22Rv1 (cell line): ENCODE measurements around the gene STARD6.

ENCODE experiments used
- H3K27ac ChIP-seq: fragments of 450-650 bp; 2 replicates; pipeline ENCODE4 v1.5.1; 2017
- CTCF ChIP-seq: fragments of 450-650 bp; IDR thresholded peaks from 2 replicates; pipeline ENCODE4 v1.5.1; 2017; ENCODE audit warnings: mild to moderate bottlenecking
- ZFX ChIP-seq: fragments of 450-650 bp; IDR thresholded peaks from 2 replicates; pipeline ENCODE4 v1.6.1; 2017; ENCODE audit warnings: antibody characterized with exemption, borderline replicate concordance

STARD6 gene

GRCh38 chr18:54357660-54358494 is at the start of gene STARD6, which contains the start of gene C18orf54:
Gene STARD6 (minus strand): TSS chr18:54357858. CDS start chr18:54354573, 3,285 bp downstream.
Gene C18orf54 (plus strand): TSS chr18:54357906. CDS start chr18:54360573, 2,667 bp downstream.
- peak within 1 kb of the TSS; percentile 67 for H3K27ac ChIP-seq
- TF ChIP-seq ZFX (no peak), CTCF (peak; percentile 45)

GRCh38 chr18:54405290-54405689 is 47.6 kb upstream of the STARD6 start:
- H3K27ac ChIP-seq, result 0 out of 2 replicates have a peak overlapping the region, but pooled peaks have one; percentile 14
- TF ChIP-seq ZFX (no peak), CTCF (no peak)

GRCh38 chr18:54396760-54397159 is 39.1 kb upstream of the STARD6 start:
- TF ChIP-seq CTCF (no peak), ZFX (no peak)
- H3K27ac ChIP-seq, result no peak overlapping the region

- TF ChIP-seq ZFX (no peak), CTCF (no peak)
- no peak overlapping the region for H3K27ac ChIP-seq
Measured at GRCh38 chr18:54393648-54394294, 36.1 kb upstream of the STARD6 start.

GRCh38 chr18:54392543-54393023 is 34.9 kb upstream of the STARD6 start:
- TF ChIP-seq CTCF (peak; percentile 88), ZFX (no peak)
- no peak overlapping the region for H3K27ac ChIP-seq

GRCh38 chr18:54390838-54391237 is 33.2 kb upstream of the STARD6 start:
- no peak overlapping the region for H3K27ac ChIP-seq

More at GRCh38 chr18:54390838-54391237, 33.2 kb upstream of the STARD6 start:
- TF ChIP-seq CTCF, result no peak
- no peak for TF ChIP-seq ZFX
